ENCODE data around the gene JMJD7.

The JMJD7 gene

GRCh38 chr15:41847206-41847605 is 19.3 kb downstream of the JMJD7 start:
- no peak for DNase-seq

GRCh38 chr15:41847981-41848380 is 20.1 kb downstream of the JMJD7 start:
- DNase-seq = peak; percentile 9

- no peak for DNase-seq
Observed at GRCh38 chr15:41848631-41849030, 20.7 kb downstream of the JMJD7 start.

GRCh38 chr15:41849204-41849603 is 21.3 kb downstream of the JMJD7 start:
- DNase-seq = no peak

GRCh38 chr15:41849861-41850260 is 22.0 kb downstream of the JMJD7 start:
- no peak for DNase-seq

GRCh38 chr15:41850482-41851166 is 22.7 kb downstream of the JMJD7 start:
- no peak for DNase-seq

- peak; percentile 66 for DNase-seq
Observed at GRCh38 chr15:41851167-41851523, 23.3 kb downstream of the JMJD7 start.

GRCh38 chr15:41851755-41852370 is 24.0 kb downstream of the JMJD7 start:
- no peak for DNase-seq

- peak; percentile 30 for DNase-seq
Observed at GRCh38 chr15:41852736-41853590, 25.1 kb downstream of the JMJD7 start.

- DNase-seq = no peak
Observed at GRCh38 chr15:41853831-41854230, 25.9 kb downstream of the JMJD7 start.

GRCh38 chr15:41854443-41854842 is 26.6 kb downstream of the JMJD7 start:
- DNase-seq = no peak

GRCh38 chr15:41855261-41855961 is 27.5 kb downstream of the JMJD7 start:
- DNase-seq = no peak

- no peak for DNase-seq
Observed at GRCh38 chr15:41856262-41856661, 28.4 kb downstream of the JMJD7 start.

GRCh38 chr15:41856716-41857115 is 28.8 kb downstream of the JMJD7 start:
- no peak for DNase-seq

- no peak for DNase-seq
Observed at GRCh38 chr15:41857316-41857715, 29.4 kb downstream of the JMJD7 start.

GRCh38 chr15:41858756-41859155 is 30.9 kb downstream of the JMJD7 start:
- DNase-seq = no peak

GRCh38 chr15:41860049-41860828 is 32.3 kb downstream of the JMJD7 start:
- no peak for DNase-seq

GRCh38 chr15:41861736-41862356 is 34.0 kb downstream of the JMJD7 start:
- no peak for DNase-seq

GRCh38 chr15:41862515-41863116 is 34.7 kb downstream of the JMJD7 start:
- no peak for DNase-seq

- no peak for DNase-seq
Observed at GRCh38 chr15:41865490-41866055, 37.7 kb downstream of the JMJD7 start.

- DNase-seq = no peak
Observed at GRCh38 chr15:41866263-41866703, 38.4 kb downstream of the JMJD7 start.

Data from NCI-H2171 treated with DMSO at 0.1 percent for 48 hours (cell line).